Measurements from ENCODE around the gene CA14. TPM values are rescaled to one million over a fixed set of nuclear protein-coding genes. Genes with fewer than 3 reads are reported as not detected.

CA14 gene
- total RNA-seq, 1 experiment from 2014 or later: 42.0 TPM

GRCh38 chr1:150288382-150288781 lies 30.8 kb downstream of the CA14 start:
- Mint-ChIP-seq H3K36me3 (ENCODE audit: insufficient read depth in 1 of 3, low read depth in 3 of 3) (peaks cover 8 to 29% (median 23%) of the 10 kb centered on the region in 3 experiments), H3K4me3 (no peak overlapping the region), H3K4me1 (peaks cover 6 to 8% of the 10 kb centered on the region in 2 experiments), H3K27ac (no peak overlapping the region), H3K9me3 (no peaks in the 10 kb centered on the region; a peak in 1 of 5 replicates), H3K27me3 (ENCODE audit: low read depth) (peaks cover 4% of the 10 kb centered on the region)
- Histone ChIP-seq H3K56ac (ENCODE audit: insufficient read length, low read depth, low read length) (no peak overlapping the region), H4K91ac (ENCODE audit: insufficient read length, low read depth, low read length) (no peak overlapping the region), H3K27ac (ENCODE audit: insufficient read length, low read depth, low read length) (no peak overlapping the region), H4K5ac (ENCODE audit: insufficient read length, low read depth, low read length) (no peak overlapping the region), H2BK120ac (ENCODE audit: low read depth, low read length, poor library complexity, severe bottlenecking) (no peak overlapping the region), H3K23ac (ENCODE audit: insufficient read length, low read depth, low read length) (no peak overlapping the region), H3K14ac (ENCODE audit: insufficient read depth, low read length) (no peak overlapping the region), H3K4me1 (ENCODE audit: insufficient read depth, low read length) (no peaks in the 10 kb centered on the region), H2AK5ac (ENCODE audit: insufficient read length, low read length) (no peak overlapping the region), H3K79me1 (ENCODE audit: insufficient read depth, low read depth, low read length, poor library complexity, severe bottlenecking) (no peaks in the 10 kb centered on the region), H3K4me2 (ENCODE audit: insufficient read depth, insufficient read length, low read length) (no peak overlapping the region), H4K8ac (replicated peaks; ENCODE audit: insufficient read length, low read depth, low read length) (no peak overlapping the region), H4K20me1 (ENCODE audit: control insufficient read depth, insufficient read depth, insufficient read length) (peaks cover 3% of the 10 kb centered on the region), H2BK12ac (ENCODE audit: insufficient read length, low read depth, low read length) (no peak overlapping the region), H3K23me2 (ENCODE audit: insufficient read length, low read depth, low read length, poor library complexity, severe bottlenecking) (peaks cover 1% of the 10 kb centered on the region), H2BK5ac (ENCODE audit: insufficient read length, low read length) (no peak overlapping the region), H2AFZ (ENCODE audit: low read length) (no peak overlapping the region), H3K79me2 (ENCODE audit: insufficient read depth, low read length) (no peaks in the 10 kb centered on the region), H3K27me3 (ENCODE audit: insufficient read depth, low read length) (no peaks in the 10 kb centered on the region), H3K9me3 (ENCODE audit: control insufficient read depth, low read depth, low read length) (no peaks in the 10 kb centered on the region), H3T11ph (ENCODE audit: low read length) (no peak overlapping the region), H2BK15ac (ENCODE audit: low read depth, low read length) (no peak overlapping the region), H3K4ac (ENCODE audit: low read depth, low read length) (no peak overlapping the region), H2BK20ac (ENCODE audit: low read depth, low read length, poor library complexity, severe bottlenecking) (no peak overlapping the region), H3K9ac (ENCODE audit: extremely low read depth, insufficient read length, low read length) (no peak overlapping the region), H3K18ac (ENCODE audit: insufficient read length, low read depth, low read length) (no peak overlapping the region)
- no peak for DNase-seq
- no CpG with 5 or more reads among the region's 1 CpG for WGBS (ENCODE audit: extremely low coverage, insufficient read length, low lambda C conversion rate)
- no peak for TF ChIP-seq CTCF (conservative IDR thresholded peaks at IDR 0.05)

Data from H9 (cell line).